Measurements from ENCODE around the gene TMEM9B.

TMEM9B gene

GRCh38 chr11:8932564-8933180, 31.6 kb downstream of the TMEM9B start, which contains the start of gene C11orf16:
C11orf16 (minus strand) TSS chr11:8932947; CDS start chr11:8932308, 639 bp downstream.
- ChIA-PET CTCF (interaction anchor here (0.9 kb wide), 1 partner anchor 18 kb away, joined by 5 read pairs; no protein-coding TSS in a partner anchor), POLR2A (ENCODE audit: low non-redundant PET) (no interaction called here)
- H3K27ac ChIP-seq, result peak within 1 kb of the TSS; percentile 47
- no peak for DNase-seq (ENCODE audit: low spot score)
- TF ChIP-seq CTCF (conservative IDR thresholded peaks at IDR 0.05; ENCODE audit: low read depth), result no peak

- no peak overlapping the region for H3K27ac ChIP-seq
- POLR2A ChIA-PET (ENCODE audit: low non-redundant PET), result no interaction called here
- DNase-seq (ENCODE audit: low spot score), result no peak
- no peak for TF ChIP-seq CTCF (conservative IDR thresholded peaks at IDR 0.05; ENCODE audit: low read depth)
- CTCF ChIA-PET, result no interaction called here
Measured at GRCh38 chr11:8930456-8931175, 33.6 kb downstream of the TMEM9B start.

- CTCF ChIA-PET, result interaction anchor here (0.6 kb wide), 1 partner anchor 666 kb away, joined by 3 read pairs; no protein-coding TSS in a partner anchor
- H3K27ac ChIP-seq, result peak overlapping the region; percentile 22; the same call in 1 of the 2 replicates
Measured at GRCh38 chr11:8928981-8929615, 35.1 kb downstream of the TMEM9B start.

GRCh38 chr11:8928205-8928604, 36.0 kb downstream of the TMEM9B start:
- H3K27ac ChIP-seq, result no peak overlapping the region
- DNase-seq (ENCODE audit: low spot score), result no peak
- POLR2A ChIA-PET (ENCODE audit: low non-redundant PET), result no interaction called here
- CTCF ChIA-PET, result interaction anchor here (0.7 kb wide), 1 partner anchor 201 kb away, joined by 7 read pairs; no protein-coding TSS in a partner anchor
- no peak for TF ChIP-seq CTCF (conservative IDR thresholded peaks at IDR 0.05; ENCODE audit: low read depth)

More at GRCh38 chr11:8928981-8929615, 35.1 kb downstream of the TMEM9B start:
- POLR2A ChIA-PET (ENCODE audit: low non-redundant PET), result no interaction called here
- TF ChIP-seq CTCF (conservative IDR thresholded peaks at IDR 0.05; ENCODE audit: low read depth), result no peak
- no peak for DNase-seq (ENCODE audit: low spot score)

GRCh38 chr11:8927233-8927632, 37.0 kb downstream of the TMEM9B start:
- DNase-seq (ENCODE audit: low spot score), result no peak
- no peak for TF ChIP-seq CTCF (conservative IDR thresholded peaks at IDR 0.05; ENCODE audit: low read depth)
- no peak overlapping the region for H3K27ac ChIP-seq
- ChIA-PET POLR2A (ENCODE audit: low non-redundant PET) (no interaction called here), CTCF (interaction anchor here (0.9 kb wide), 1 partner anchor 88 kb away, joined by 3 read pairs; no protein-coding TSS in a partner anchor)

DNA sequence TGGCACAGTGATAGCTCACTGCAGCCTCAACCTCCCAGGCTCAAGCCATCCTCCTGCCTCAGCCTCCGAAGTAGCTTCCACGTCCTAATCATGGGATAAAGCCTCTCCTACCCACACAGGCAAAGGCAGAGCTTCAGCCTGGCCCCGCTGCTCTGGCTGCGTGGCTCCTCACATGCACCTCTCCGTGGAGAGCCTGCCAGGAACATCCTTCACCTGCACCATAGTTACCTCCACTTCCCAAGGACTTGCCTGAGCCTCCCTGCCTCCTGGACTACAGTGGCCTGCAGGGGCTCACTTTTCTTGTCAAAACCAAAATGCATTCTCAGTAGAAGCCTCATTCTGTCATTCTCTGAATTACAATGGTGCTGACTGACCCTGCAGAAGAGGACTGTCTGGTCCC, 38.0 kb downstream of the TMEM9B start:
- CTCF ChIA-PET, result interaction anchor here (0.9 kb wide), 1 partner anchor 89 kb away, joined by 3 read pairs; no protein-coding TSS in a partner anchor
- no peak for TF ChIP-seq CTCF (conservative IDR thresholded peaks at IDR 0.05; ENCODE audit: low read depth)
- H3K27ac ChIP-seq, result no peak overlapping the region
- no peak for DNase-seq (ENCODE audit: low spot score)
- POLR2A ChIA-PET (ENCODE audit: low non-redundant PET), result no interaction called here
